Measurements from ENCODE around the gene CADM2.

- TF ChIP-seq, protein P1, sequence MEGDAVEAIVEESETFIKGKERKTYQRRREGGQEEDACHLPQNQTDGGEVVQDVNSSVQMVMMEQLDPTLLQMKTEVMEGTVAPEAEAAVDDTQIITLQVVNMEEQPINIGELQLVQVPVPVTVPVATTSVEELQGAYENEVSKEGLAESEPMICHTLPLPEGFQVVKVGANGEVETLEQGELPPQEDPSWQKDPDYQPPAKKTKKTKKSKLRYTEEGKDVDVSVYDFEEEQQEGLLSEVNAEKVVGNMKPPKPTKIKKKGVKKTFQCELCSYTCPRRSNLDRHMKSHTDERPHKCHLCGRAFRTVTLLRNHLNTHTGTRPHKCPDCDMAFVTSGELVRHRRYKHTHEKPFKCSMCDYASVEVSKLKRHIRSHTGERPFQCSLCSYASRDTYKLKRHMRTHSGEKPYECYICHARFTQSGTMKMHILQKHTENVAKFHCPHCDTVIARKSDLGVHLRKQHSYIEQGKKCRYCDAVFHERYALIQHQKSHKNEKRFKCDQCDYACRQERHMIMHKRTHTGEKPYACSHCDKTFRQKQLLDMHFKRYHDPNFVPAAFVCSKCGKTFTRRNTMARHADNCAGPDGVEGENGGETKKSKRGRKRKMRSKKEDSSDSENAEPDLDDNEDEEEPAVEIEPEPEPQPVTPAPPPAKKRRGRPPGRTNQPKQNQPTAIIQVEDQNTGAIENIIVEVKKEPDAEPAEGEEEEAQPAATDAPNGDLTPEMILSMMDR (IDR thresholded peaks at IDR 0.05) = no peak
- TF ChIP-seq EZH2 (IDR thresholded peaks at IDR 0.05) = no peak
Measured at GRCh38 chr3:85288257-85288656, 329.5 kb downstream of the CADM2 start.

All from neural progenitor cell (in vitro differentiated cells).